DMS153 treated with DMSO at 0.1 percent for 48 hours (cell line): ENCODE results near the gene STAP2.
A peak's percentile ranks its signal among the peaks of the same experiment; 100 is the strongest.

ENCODE experiments used
- DNase-seq: peaks from one replicate; lab custom pipeline; 2025; ENCODE audit not compliant: unreplicated experiment; lab: John Stamatoyannopoulos, UW

Gene STAP2

GRCh38 chr19:4338441-4339355 is at the start of gene STAP2:
TSS of gene STAP2 (minus strand) at chr19:4338827. CDS start at chr19:4338753, 74 bp downstream.
- DNase-seq = peak; percentile 28

- no peak for DNase-seq
These were observed 47.6 kb upstream of the STAP2 start for GRCh38 chr19:4386041-4386782.

GRCh38 chr19:4385291-4386040 is 46.8 kb upstream of the STAP2 start:
- no peak for DNase-seq

GRCh38 chr19:4380254-4380727 is 41.7 kb upstream of the STAP2 start:
- no peak for DNase-seq

- DNase-seq = no peak
These were observed 41.0 kb upstream of the STAP2 start for GRCh38 chr19:4379383-4380253.

- no peak for DNase-seq
These were observed 40.3 kb upstream of the STAP2 start for GRCh38 chr19:4378886-4379285.

- no peak for DNase-seq
These were observed 38.6 kb upstream of the STAP2 start for GRCh38 chr19:4376991-4377781.

GRCh38 chr19:4376671-4376990 is 38.0 kb upstream of the STAP2 start:
- DNase-seq = no peak

- DNase-seq = no peak
These were observed 37.5 kb upstream of the STAP2 start for GRCh38 chr19:4376028-4376670.

GRCh38 chr19:4375164-4376027 is 36.8 kb upstream of the STAP2 start:
- DNase-seq = no peak

GRCh38 chr19:4374498-4375163 is 36.0 kb upstream of the STAP2 start:
- no peak for DNase-seq

GRCh38 chr19:4373601-4374497 is 35.2 kb upstream of the STAP2 start:
- no peak for DNase-seq

GRCh38 chr19:4373013-4373367 is 34.4 kb upstream of the STAP2 start:
- DNase-seq = no peak

GRCh38 chr19:4372165-4373012 is 33.8 kb upstream of the STAP2 start:
- no peak for DNase-seq

GRCh38 chr19:4371247-4372164 is 32.9 kb upstream of the STAP2 start:
- no peak for DNase-seq
